Medulla oblongata (tissue), 1 donor: Measurements from ENCODE around the gene LINC00237.

ENCODE experiments used
- DNase-seq: peaks from one replicate; pipeline ENCODE4 v3.0.0-alpha.2; 2015; ENCODE audit errors: extremely low spot score

Gene LINC00237

GRCh38 chr20:21106171-21107017, at the start of gene LINC00237:
LINC00237 (minus strand) TSS chr20:21106358.
- DNase-seq, result no peak

- no peak for DNase-seq
Measured at GRCh38 chr20:21155268-21155667, 49.1 kb upstream of the LINC00237 start.

- DNase-seq, result no peak
Measured at GRCh38 chr20:21154692-21155091, 48.5 kb upstream of the LINC00237 start.

- no peak for DNase-seq
Measured at GRCh38 chr20:21151791-21152190, 45.6 kb upstream of the LINC00237 start.

GRCh38 chr20:21149344-21149743, 43.2 kb upstream of the LINC00237 start:
- DNase-seq, result no peak

GRCh38 chr20:21147593-21147992, 41.4 kb upstream of the LINC00237 start:
- DNase-seq, result no peak

GRCh38 chr20:21146215-21146614, 40.1 kb upstream of the LINC00237 start:
- DNase-seq, result no peak

GRCh38 chr20:21145424-21145823, 39.3 kb upstream of the LINC00237 start:
- no peak for DNase-seq

GRCh38 chr20:21143194-21143890, 37.2 kb upstream of the LINC00237 start:
- DNase-seq, result no peak

GRCh38 chr20:21141825-21142224, 35.7 kb upstream of the LINC00237 start:
- DNase-seq, result no peak

GRCh38 chr20:21139881-21140566, 33.9 kb upstream of the LINC00237 start:
- no peak for DNase-seq

- no peak for DNase-seq
Measured at GRCh38 chr20:21137078-21137477, 30.9 kb upstream of the LINC00237 start.

- no peak for DNase-seq
Measured at GRCh38 chr20:21136015-21136732, 30.0 kb upstream of the LINC00237 start.

GRCh38 chr20:21134883-21135493, 28.8 kb upstream of the LINC00237 start:
- DNase-seq, result no peak

- DNase-seq, result no peak
Measured at GRCh38 chr20:21133917-21134622, 27.9 kb upstream of the LINC00237 start.

- DNase-seq, result no peak
Measured at GRCh38 chr20:21133404-21133803, 27.2 kb upstream of the LINC00237 start.

- DNase-seq, result no peak
Measured at GRCh38 chr20:21129861-21130260, 23.7 kb upstream of the LINC00237 start.

- no peak for DNase-seq
Measured at GRCh38 chr20:21127201-21127981, 21.2 kb upstream of the LINC00237 start.

GRCh38 chr20:21126581-21126870, 20.4 kb upstream of the LINC00237 start:
- DNase-seq, result peak; percentile 50
